Forelimb muscle (tissue), 1 donor: ENCODE measurements around the gene SLF2. TPM values are rescaled to one million over a fixed set of nuclear protein-coding genes. Genes with fewer than 3 reads are reported as not detected.

ENCODE experiments used
- polyA plus RNA-seq: library from polyadenylated mRNA; unstranded; fragments of 120-200 nt; gene quantifications from one replicate; pipeline ENCODE4 v1.2.1, GENCODE V29; 2013; ENCODE audit not compliant: insufficient read length

The SLF2 gene
- polyA plus RNA-seq, 1 donor: 87.6 TPM

Other genes with a start within 250 kb of the SLF2 start
- not detected for gene PAX2, start 167.4 kb upstream of the SLF2 start, polyA plus RNA-seq
- gene SEMA4G, start 56.5 kb downstream of the SLF2 start, polyA plus RNA-seq: 6.7 TPM
- gene MRPL43, start 74.5 kb downstream of the SLF2 start, polyA plus RNA-seq: 73.6 TPM
- gene TWNK, start 74.6 kb downstream of the SLF2 start, polyA plus RNA-seq: 9.3 TPM
- gene LZTS2, start 86.8 kb downstream of the SLF2 start, polyA plus RNA-seq: 60.9 TPM
- gene PDZD7, start 118.2 kb downstream of the SLF2 start, polyA plus RNA-seq: 1.6 TPM
- gene SFXN3, start 118.3 kb downstream of the SLF2 start, polyA plus RNA-seq: 22.5 TPM
- gene KAZALD1, start 149.0 kb downstream of the SLF2 start, polyA plus RNA-seq: 28.0 TPM
- not detected for gene TLX1, start 218.3 kb downstream of the SLF2 start, polyA plus RNA-seq